ENCODE results near the gene CALHM2. TPM values are rescaled to one million over a fixed set of nuclear protein-coding genes. Genes with fewer than 3 reads are reported as not detected.
A peak's percentile ranks its signal among the peaks of the same experiment; 100 is the strongest.

Gene CALHM2
- total and polyA plus RNA-seq, 2 experiments from 2014 or later, result 3.2 to 7.9 TPM

DNA sequence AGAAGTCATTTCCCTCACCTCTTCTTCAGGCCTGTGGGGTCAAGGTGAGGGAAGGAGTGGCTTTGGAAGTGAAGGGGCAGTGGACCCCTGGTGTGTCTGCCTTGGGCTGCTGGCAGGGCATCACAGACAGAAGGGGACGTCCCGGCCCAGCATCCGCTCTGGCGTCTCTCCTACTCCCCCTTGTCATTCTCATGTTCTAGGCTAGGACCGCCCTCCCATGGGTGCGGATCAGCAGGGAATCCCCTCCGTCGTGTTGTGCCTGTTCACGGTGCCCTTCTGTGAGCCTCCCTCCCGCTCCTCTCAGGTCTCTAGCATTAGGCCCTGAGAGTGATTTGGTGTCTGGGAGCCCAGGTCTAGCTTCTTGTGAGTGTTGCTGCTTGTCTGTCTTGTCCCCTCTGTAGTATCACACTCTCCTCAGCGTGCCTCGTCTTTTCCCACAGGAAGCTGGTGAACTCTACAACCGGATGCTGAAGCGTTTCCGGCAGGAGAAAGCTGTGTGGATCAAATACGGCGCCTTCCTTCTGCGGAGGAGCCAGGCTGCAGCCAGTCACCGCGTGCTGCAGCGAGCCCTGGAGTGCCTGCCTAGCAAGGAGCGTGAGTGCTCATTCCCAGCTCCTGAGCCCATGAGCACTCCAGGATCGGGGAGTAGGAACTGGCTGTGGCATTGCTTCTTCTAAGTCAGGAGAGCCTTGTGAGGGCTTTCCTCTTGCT lies 8.5 kb downstream of the CALHM2 start:
- H3K9me2 ChIP-seq (replicated peaks; ENCODE audit: insufficient read depth), result no peaks in the 10 kb centered on the region
- no peaks in the 10 kb centered on the region for H3K4me1 ChIP-seq (ENCODE audit: insufficient read depth)
- H3K27ac ChIP-seq, result no peak overlapping the region
- no peaks in the 10 kb centered on the region for H3K27me3 ChIP-seq
- no peak overlapping the region for H3K4me2 ChIP-seq
- no peaks in the 10 kb centered on the region for H4K20me1 ChIP-seq (ENCODE audit: insufficient read depth, poor library complexity, severe bottlenecking)
- TF ChIP-seq EZH2phosphoT487 (IDR thresholded peaks at IDR 0.05; ENCODE audit: low read depth, severe bottlenecking, unreplicated experiment) (no peak), EZH2 (IDR thresholded peaks at IDR 0.05; ENCODE audit: borderline replicate concordance) (no peak)
- TF ChIP-seq, protein P1, sequence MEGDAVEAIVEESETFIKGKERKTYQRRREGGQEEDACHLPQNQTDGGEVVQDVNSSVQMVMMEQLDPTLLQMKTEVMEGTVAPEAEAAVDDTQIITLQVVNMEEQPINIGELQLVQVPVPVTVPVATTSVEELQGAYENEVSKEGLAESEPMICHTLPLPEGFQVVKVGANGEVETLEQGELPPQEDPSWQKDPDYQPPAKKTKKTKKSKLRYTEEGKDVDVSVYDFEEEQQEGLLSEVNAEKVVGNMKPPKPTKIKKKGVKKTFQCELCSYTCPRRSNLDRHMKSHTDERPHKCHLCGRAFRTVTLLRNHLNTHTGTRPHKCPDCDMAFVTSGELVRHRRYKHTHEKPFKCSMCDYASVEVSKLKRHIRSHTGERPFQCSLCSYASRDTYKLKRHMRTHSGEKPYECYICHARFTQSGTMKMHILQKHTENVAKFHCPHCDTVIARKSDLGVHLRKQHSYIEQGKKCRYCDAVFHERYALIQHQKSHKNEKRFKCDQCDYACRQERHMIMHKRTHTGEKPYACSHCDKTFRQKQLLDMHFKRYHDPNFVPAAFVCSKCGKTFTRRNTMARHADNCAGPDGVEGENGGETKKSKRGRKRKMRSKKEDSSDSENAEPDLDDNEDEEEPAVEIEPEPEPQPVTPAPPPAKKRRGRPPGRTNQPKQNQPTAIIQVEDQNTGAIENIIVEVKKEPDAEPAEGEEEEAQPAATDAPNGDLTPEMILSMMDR (IDR thresholded peaks at IDR 0.05; ENCODE audit: poor library complexity), result no peak
- H3K4me3 ChIP-seq, result no peak overlapping the region
- H3K36me3 ChIP-seq (replicated peaks; ENCODE audit: insufficient read depth, low read depth), result no peaks in the 10 kb centered on the region
- DNase-seq (ENCODE audit: low spot score), result no peak
- WGBS (ENCODE audit: low lambda C conversion rate, missing lambda C conversion rate), result 96% methylated on average over 23 of the region's 23 CpGs
- H2AFZ ChIP-seq, result no peak overlapping the region
- H3K79me2 ChIP-seq, result no peaks in the 10 kb centered on the region
- no peaks in the 10 kb centered on the region for H3K9me3 ChIP-seq (ENCODE audit: low read depth)

DNA sequence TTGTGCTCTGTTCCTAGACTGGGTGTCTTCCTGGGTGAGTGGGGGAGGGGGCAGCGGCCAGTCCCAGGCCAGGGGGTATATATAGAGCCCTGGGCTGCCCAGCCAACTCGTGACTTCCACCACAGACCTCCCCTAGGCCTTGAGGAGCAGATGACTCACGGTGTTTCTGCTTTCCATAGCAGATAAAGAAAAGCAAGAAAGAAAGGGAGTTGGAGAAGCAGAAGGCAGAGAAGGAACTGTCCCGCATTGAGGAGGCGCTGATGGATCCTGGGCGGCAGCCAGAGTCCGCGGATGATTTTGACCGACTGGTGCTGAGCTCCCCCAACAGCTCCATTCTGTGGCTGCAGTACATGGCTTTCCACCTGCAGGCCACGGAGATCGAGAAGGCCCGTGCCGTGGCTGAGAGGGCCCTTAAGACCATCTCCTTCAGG lies 10.1 kb downstream of the CALHM2 start:
- H3K36me3 ChIP-seq (replicated peaks; ENCODE audit: insufficient read depth, low read depth), result no peaks in the 10 kb centered on the region
- WGBS (ENCODE audit: low lambda C conversion rate, missing lambda C conversion rate), result 89% methylated on average over 13 of the region's 13 CpGs

DNA sequence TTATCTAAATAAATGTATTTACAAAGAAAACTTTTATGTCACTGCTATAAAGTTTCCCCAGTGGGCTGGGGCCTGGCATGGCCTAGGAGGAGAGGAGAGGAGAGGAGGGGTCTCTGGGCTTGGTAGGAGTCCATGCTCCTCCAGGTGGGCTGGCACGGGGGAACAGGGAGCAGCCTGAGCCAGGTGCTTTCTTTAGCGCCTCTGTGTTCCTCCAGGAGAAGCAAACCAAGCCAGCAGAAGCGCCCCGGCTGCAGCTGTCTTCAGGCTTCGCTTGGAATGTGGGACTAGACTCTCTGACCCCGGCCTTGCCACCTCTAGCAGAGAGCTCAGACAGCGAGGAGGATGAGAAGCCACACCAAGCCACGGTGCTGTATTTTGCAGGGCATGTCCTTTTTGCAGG lies 10.6 kb downstream of the CALHM2 start:
- no peak overlapping the region for H3K4me2 ChIP-seq
- no peaks in the 10 kb centered on the region for H4K20me1 ChIP-seq (ENCODE audit: insufficient read depth, poor library complexity, severe bottlenecking)
- DNase-seq (ENCODE audit: low spot score), result no peak
- H3K4me1 ChIP-seq (ENCODE audit: insufficient read depth), result no peaks in the 10 kb centered on the region
- H3K4me3 ChIP-seq, result no peak overlapping the region
- 91% methylated on average over 8 of the region's 8 CpGs for WGBS (ENCODE audit: low lambda C conversion rate, missing lambda C conversion rate)
- no peak for TF ChIP-seq EZH2 (IDR thresholded peaks at IDR 0.05; ENCODE audit: borderline replicate concordance)
- TF ChIP-seq EZH2phosphoT487 (IDR thresholded peaks at IDR 0.05; ENCODE audit: low read depth, severe bottlenecking, unreplicated experiment), result no peak
- TF ChIP-seq, protein P1 (IDR thresholded peaks at IDR 0.05; ENCODE audit: poor library complexity), result no peak
- H3K79me2 ChIP-seq, result no peaks in the 10 kb centered on the region
- H3K27me3 ChIP-seq, result no peaks in the 10 kb centered on the region
- no peaks in the 10 kb centered on the region for H3K9me3 ChIP-seq (ENCODE audit: low read depth)
- no peak overlapping the region for H3K27ac ChIP-seq
- H3K9me2 ChIP-seq (replicated peaks; ENCODE audit: insufficient read depth), result no peaks in the 10 kb centered on the region
- H2AFZ ChIP-seq, result no peak overlapping the region
- H3K36me3 ChIP-seq (replicated peaks; ENCODE audit: insufficient read depth, low read depth), result no peaks in the 10 kb centered on the region

More for the DNA sequence above, 10.1 kb downstream of the CALHM2 start:
- DNase-seq (ENCODE audit: low spot score), result peak; percentile 55
- no peaks in the 10 kb centered on the region for H3K79me2 ChIP-seq
- H3K4me3 ChIP-seq, result no peak overlapping the region
- H2AFZ ChIP-seq, result no peak overlapping the region
- H3K27ac ChIP-seq, result no peak overlapping the region
- H3K9me2 ChIP-seq (replicated peaks; ENCODE audit: insufficient read depth), result no peaks in the 10 kb centered on the region
- TF ChIP-seq EZH2phosphoT487 (IDR thresholded peaks at IDR 0.05; ENCODE audit: low read depth, severe bottlenecking, unreplicated experiment) (no peak), EZH2 (IDR thresholded peaks at IDR 0.05; ENCODE audit: borderline replicate concordance) (no peak)
- TF ChIP-seq, protein P1 (IDR thresholded peaks at IDR 0.05; ENCODE audit: poor library complexity), result no peak
- no peaks in the 10 kb centered on the region for H3K27me3 ChIP-seq
- no peak overlapping the region for H3K4me2 ChIP-seq
- H3K4me1 ChIP-seq (ENCODE audit: insufficient read depth), result no peaks in the 10 kb centered on the region
- H3K9me3 ChIP-seq (ENCODE audit: low read depth), result no peaks in the 10 kb centered on the region
- H4K20me1 ChIP-seq (ENCODE audit: insufficient read depth, poor library complexity, severe bottlenecking), result no peaks in the 10 kb centered on the region
